Measurements from ENCODE around the gene TEX36. TPM values are rescaled to one million over a fixed set of nuclear protein-coding genes. Genes with fewer than 3 reads are reported as not detected.

Gene TEX36
- total and polyA plus RNA-seq, 2 donors from 2014 or later: not detected

DNA sequence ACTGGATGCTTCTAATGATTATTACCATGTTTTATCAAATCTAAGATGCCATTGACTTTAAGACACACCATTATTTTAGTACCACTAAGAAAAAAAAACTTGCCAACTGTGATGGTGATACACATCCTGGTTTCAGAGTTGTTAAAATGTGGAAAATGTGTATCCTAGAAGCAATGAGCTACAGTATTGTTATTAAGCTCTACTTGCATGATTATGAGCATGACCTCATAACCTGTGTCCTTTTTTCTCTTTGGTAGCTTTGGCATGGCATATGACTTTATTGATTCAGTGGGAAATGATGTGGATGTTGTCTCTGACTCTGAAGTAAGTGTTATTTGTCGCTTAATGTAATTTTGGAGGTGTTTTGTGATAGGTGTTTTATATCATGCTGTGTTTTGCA, 39.8 kb upstream of the TEX36 start:
- H3K27me3 ChIP-seq (ENCODE audit: control insufficient read depth, insufficient read depth, low read length): no peaks in the 10 kb centered on the region
- DNase-seq: no peak
- peaks cover 19 to 60% (median 38%) of the 10 kb centered on the region in 3 donors for H3K36me3 ChIP-seq (ENCODE audit: control insufficient read depth in 2 of 3, insufficient read depth in 3 of 3, low read length in 3 of 3)
- intact Hi-C loops (cut with DNase I): no loop called here
- TF ChIP-seq, protein P1, sequence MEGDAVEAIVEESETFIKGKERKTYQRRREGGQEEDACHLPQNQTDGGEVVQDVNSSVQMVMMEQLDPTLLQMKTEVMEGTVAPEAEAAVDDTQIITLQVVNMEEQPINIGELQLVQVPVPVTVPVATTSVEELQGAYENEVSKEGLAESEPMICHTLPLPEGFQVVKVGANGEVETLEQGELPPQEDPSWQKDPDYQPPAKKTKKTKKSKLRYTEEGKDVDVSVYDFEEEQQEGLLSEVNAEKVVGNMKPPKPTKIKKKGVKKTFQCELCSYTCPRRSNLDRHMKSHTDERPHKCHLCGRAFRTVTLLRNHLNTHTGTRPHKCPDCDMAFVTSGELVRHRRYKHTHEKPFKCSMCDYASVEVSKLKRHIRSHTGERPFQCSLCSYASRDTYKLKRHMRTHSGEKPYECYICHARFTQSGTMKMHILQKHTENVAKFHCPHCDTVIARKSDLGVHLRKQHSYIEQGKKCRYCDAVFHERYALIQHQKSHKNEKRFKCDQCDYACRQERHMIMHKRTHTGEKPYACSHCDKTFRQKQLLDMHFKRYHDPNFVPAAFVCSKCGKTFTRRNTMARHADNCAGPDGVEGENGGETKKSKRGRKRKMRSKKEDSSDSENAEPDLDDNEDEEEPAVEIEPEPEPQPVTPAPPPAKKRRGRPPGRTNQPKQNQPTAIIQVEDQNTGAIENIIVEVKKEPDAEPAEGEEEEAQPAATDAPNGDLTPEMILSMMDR (IDR thresholded peaks at IDR 0.05; ENCODE audit: borderline replicate concordance, extremely low read depth, insufficient read depth): no peak
- FAIRE-seq: no peak
- peaks cover 0 to 5% (median 0%) of the 10 kb centered on the region in 3 donors for H3K4me1 ChIP-seq (ENCODE audit: control insufficient read depth in 2 of 3, insufficient read depth in 2 of 3, low read depth in 1 of 3, low read length in 3 of 3)
- no peak overlapping the region for H3K27ac ChIP-seq (ENCODE audit: low read depth in 2 of 2, low read length in 2 of 2)
- H3K9me3 ChIP-seq (ENCODE audit: control insufficient read depth in 2 of 3, insufficient read depth in 1 of 3, low read length in 3 of 3): no peaks in the 10 kb centered on the region
- no peak overlapping the region for H3K4me3 ChIP-seq (ENCODE audit: low read length in 3 of 3)
- H3K9ac ChIP-seq (ENCODE audit: low read length in 3 of 3): no peak overlapping the region

DNA sequence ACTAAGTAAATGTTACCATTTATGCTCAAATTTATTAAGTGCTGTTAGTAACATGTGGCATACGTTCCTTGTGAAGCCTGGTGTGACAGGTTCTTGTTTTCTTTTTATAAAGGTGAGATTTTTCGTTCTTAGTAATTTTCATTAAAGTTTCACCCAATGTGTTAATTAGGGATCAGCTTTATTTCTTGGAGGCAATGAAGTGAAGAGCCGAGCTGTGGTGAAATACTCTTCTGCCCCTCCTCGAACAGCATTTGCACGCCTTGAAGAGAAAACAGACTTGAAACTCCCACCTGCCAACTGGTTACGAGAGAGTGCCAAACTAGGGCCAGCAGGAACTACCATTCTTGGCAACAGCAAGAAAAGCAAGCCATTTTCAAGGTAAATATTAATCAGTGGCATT, 38.1 kb upstream of the TEX36 start:
- Histone ChIP-seq H3K27ac (ENCODE audit: low read depth in 2 of 2, low read length in 2 of 2) (no peak overlapping the region), H3K36me3 (ENCODE audit: control insufficient read depth in 2 of 3, insufficient read depth in 3 of 3, low read length in 3 of 3) (peaks cover 8 to 44% (median 24%) of the 10 kb centered on the region in 3 donors), H3K9ac (ENCODE audit: low read length in 3 of 3) (no peak overlapping the region), H3K4me3 (ENCODE audit: low read length in 3 of 3) (peak overlapping the region in 1 of 3 donors; percentile 100), H3K4me1 (ENCODE audit: control insufficient read depth in 2 of 3, insufficient read depth in 2 of 3, low read depth in 1 of 3, low read length in 3 of 3) (peaks cover 0 to 5% (median 0%) of the 10 kb centered on the region in 3 donors), H3K27me3 (ENCODE audit: control insufficient read depth, insufficient read depth, low read length) (no peaks in the 10 kb centered on the region), H3K9me3 (ENCODE audit: control insufficient read depth in 2 of 3, insufficient read depth in 1 of 3, low read length in 3 of 3) (no peaks in the 10 kb centered on the region)
- TF ChIP-seq, protein P1 (IDR thresholded peaks at IDR 0.05; ENCODE audit: borderline replicate concordance, extremely low read depth, insufficient read depth): no peak
- intact Hi-C loops (cut with DNase I): no loop called here
- DNase-seq (no peak), FAIRE-seq (no peak)

DNA sequence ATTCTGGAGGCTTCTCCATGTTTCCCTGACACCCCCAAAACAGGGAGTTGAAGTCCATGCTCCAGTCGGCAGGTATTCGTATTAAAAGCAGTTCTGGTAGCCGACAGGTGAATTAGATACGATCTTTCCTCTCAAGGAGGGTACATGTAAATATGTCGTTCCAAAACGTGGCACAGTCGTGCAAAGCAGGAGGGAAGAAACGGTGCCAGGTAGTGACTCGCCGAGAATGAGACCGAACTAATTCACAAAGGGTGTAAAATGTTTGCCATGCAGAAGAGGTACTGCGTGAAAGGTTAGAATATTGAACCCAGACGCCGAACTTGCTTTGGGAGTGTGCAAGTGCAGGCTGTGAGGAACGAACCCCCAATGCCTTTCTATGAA, 37.0 kb upstream of the TEX36 start:
- H3K9me3 ChIP-seq (ENCODE audit: control insufficient read depth in 2 of 3, insufficient read depth in 1 of 3, low read length in 3 of 3): no peaks in the 10 kb centered on the region
- peak overlapping the region; percentile 76 to 100 (median 83) for H3K9ac ChIP-seq (ENCODE audit: low read length in 3 of 3)
- TF ChIP-seq, protein P1 (IDR thresholded peaks at IDR 0.05; ENCODE audit: borderline replicate concordance, extremely low read depth, insufficient read depth): no peak
- H3K4me3 ChIP-seq (ENCODE audit: low read length in 3 of 3): peak overlapping the region; percentile 77 to 100 (median 86)
- H3K27me3 ChIP-seq (ENCODE audit: control insufficient read depth, insufficient read depth, low read length): no peaks in the 10 kb centered on the region
- FAIRE-seq (no peak), DNase-seq (no peak)
- intact Hi-C loops (cut with DNase I): no loop called here
- H3K4me1 ChIP-seq (ENCODE audit: control insufficient read depth in 2 of 3, insufficient read depth in 2 of 3, low read depth in 1 of 3, low read length in 3 of 3): peaks cover 0 to 5% (median 0%) of the 10 kb centered on the region in 3 donors
- peaks cover 8 to 36% (median 17%) of the 10 kb centered on the region in 3 donors for H3K36me3 ChIP-seq (ENCODE audit: control insufficient read depth in 2 of 3, insufficient read depth in 3 of 3, low read length in 3 of 3)
- H3K27ac ChIP-seq (ENCODE audit: low read depth in 2 of 2, low read length in 2 of 2): peak overlapping the region; percentile 66 to 82

Measured in kidney (tissue), 14 donors.